Measurements from ENCODE around the gene FCRL2.

Gene FCRL2

DNA sequence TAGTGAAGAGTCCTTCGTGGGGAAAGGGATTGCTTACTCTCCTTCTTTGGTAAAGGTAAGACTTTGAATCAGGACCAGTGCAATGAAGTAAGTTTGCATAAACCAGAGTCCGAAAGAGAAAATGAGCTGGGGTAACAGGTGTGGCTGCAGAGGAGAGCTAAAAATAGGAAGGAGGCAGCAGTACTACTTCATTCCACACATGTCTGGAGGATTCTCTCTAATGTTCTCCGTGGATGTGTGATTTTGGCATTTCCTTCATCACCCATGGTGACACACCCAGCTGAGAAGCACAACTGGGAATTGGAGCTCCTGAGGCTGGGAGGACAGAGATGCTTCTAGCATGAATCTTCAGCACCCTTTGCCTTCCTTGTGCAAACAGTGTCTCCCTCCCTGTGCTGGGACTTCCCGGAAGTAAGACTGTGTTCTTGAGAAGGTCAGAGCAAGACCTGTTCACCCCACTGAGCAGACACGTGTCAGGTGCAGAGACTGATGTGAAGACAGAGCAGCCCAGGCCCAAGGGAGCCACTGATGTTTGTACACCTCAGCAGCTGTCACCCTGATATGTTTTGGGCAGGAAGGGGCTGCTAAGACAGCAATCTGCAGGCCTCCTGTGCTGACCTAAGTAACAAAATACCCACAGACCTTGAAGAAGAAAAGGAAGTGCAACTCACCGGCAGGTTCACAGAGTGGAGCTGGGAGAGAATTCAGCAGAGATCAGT, 29.7 kb upstream of the FCRL2 start:
- H3K27me3 ChIP-seq (ENCODE audit: control insufficient read depth, insufficient read depth, low read length), result no peaks in the 10 kb centered on the region
- H3K79me2 ChIP-seq, result no peaks in the 10 kb centered on the region
- H3K9ac ChIP-seq, result no peak overlapping the region
- no peak overlapping the region for H2AFZ ChIP-seq
- H3K4me3 ChIP-seq (ENCODE audit: low read depth, low read length), result no peak overlapping the region
- H3K36me3 ChIP-seq (ENCODE audit: control insufficient read depth, insufficient read depth, low read length), result no peaks in the 10 kb centered on the region
- TF ChIP-seq, protein P1, sequence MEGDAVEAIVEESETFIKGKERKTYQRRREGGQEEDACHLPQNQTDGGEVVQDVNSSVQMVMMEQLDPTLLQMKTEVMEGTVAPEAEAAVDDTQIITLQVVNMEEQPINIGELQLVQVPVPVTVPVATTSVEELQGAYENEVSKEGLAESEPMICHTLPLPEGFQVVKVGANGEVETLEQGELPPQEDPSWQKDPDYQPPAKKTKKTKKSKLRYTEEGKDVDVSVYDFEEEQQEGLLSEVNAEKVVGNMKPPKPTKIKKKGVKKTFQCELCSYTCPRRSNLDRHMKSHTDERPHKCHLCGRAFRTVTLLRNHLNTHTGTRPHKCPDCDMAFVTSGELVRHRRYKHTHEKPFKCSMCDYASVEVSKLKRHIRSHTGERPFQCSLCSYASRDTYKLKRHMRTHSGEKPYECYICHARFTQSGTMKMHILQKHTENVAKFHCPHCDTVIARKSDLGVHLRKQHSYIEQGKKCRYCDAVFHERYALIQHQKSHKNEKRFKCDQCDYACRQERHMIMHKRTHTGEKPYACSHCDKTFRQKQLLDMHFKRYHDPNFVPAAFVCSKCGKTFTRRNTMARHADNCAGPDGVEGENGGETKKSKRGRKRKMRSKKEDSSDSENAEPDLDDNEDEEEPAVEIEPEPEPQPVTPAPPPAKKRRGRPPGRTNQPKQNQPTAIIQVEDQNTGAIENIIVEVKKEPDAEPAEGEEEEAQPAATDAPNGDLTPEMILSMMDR (IDR thresholded peaks at IDR 0.05), result no peak
- no peaks in the 10 kb centered on the region for H3K9me3 ChIP-seq (ENCODE audit: control insufficient read depth, low read length)
- H3K27ac ChIP-seq, result no peak overlapping the region
- no peak overlapping the region for H3K4me2 ChIP-seq (ENCODE audit: low read length)
- H3K4me1 ChIP-seq, result no peaks in the 10 kb centered on the region

GRCh38 chr1:157803851-157804250, 26.9 kb upstream of the FCRL2 start:
- TF ChIP-seq, protein P1 (IDR thresholded peaks at IDR 0.05), result no peak
- no peak overlapping the region for H3K4me3 ChIP-seq (ENCODE audit: low read depth, low read length)
- no peak overlapping the region for H3K4me2 ChIP-seq (ENCODE audit: low read length)
- H3K36me3 ChIP-seq (ENCODE audit: control insufficient read depth, insufficient read depth, low read length), result no peaks in the 10 kb centered on the region
- no peaks in the 10 kb centered on the region for H3K4me1 ChIP-seq
- no peak overlapping the region for H3K27ac ChIP-seq
- H3K9ac ChIP-seq, result no peak overlapping the region
- no peaks in the 10 kb centered on the region for H3K79me2 ChIP-seq
- no peaks in the 10 kb centered on the region for H3K27me3 ChIP-seq (ENCODE audit: control insufficient read depth, insufficient read depth, low read length)
- H3K9me3 ChIP-seq (ENCODE audit: control insufficient read depth, low read length), result no peaks in the 10 kb centered on the region
- H2AFZ ChIP-seq, result no peak overlapping the region

- no peaks in the 10 kb centered on the region for H3K79me2 ChIP-seq
- no peak overlapping the region for H3K27ac ChIP-seq
- H3K9ac ChIP-seq, result no peak overlapping the region
- no peaks in the 10 kb centered on the region for H3K9me3 ChIP-seq (ENCODE audit: control insufficient read depth, low read length)
- no peaks in the 10 kb centered on the region for H3K4me1 ChIP-seq
- H3K4me3 ChIP-seq (ENCODE audit: low read depth, low read length), result no peak overlapping the region
- no peaks in the 10 kb centered on the region for H3K27me3 ChIP-seq (ENCODE audit: control insufficient read depth, insufficient read depth, low read length)
- no peaks in the 10 kb centered on the region for H3K36me3 ChIP-seq (ENCODE audit: control insufficient read depth, insufficient read depth, low read length)
- TF ChIP-seq, protein P1 (IDR thresholded peaks at IDR 0.05), result no peak
- no peak overlapping the region for H2AFZ ChIP-seq
- H3K4me2 ChIP-seq (ENCODE audit: low read length), result no peak overlapping the region
Measured at GRCh38 chr1:157799996-157800395, 23.1 kb upstream of the FCRL2 start.

- no peak overlapping the region for H3K4me3 ChIP-seq (ENCODE audit: low read depth, low read length)
- H3K79me2 ChIP-seq, result no peaks in the 10 kb centered on the region
- no peaks in the 10 kb centered on the region for H3K4me1 ChIP-seq
- TF ChIP-seq, protein P1 (IDR thresholded peaks at IDR 0.05), result no peak
- H3K27ac ChIP-seq, result no peak overlapping the region
- no peaks in the 10 kb centered on the region for H3K36me3 ChIP-seq (ENCODE audit: control insufficient read depth, insufficient read depth, low read length)
- no peak overlapping the region for H2AFZ ChIP-seq
- no peak overlapping the region for H3K9ac ChIP-seq
- H3K4me2 ChIP-seq (ENCODE audit: low read length), result no peak overlapping the region
- no peaks in the 10 kb centered on the region for H3K9me3 ChIP-seq (ENCODE audit: control insufficient read depth, low read length)
- H3K27me3 ChIP-seq (ENCODE audit: control insufficient read depth, insufficient read depth, low read length), result no peaks in the 10 kb centered on the region
Measured at GRCh38 chr1:157798211-157798610, 21.3 kb upstream of the FCRL2 start.

- H3K79me2 ChIP-seq, result no peaks in the 10 kb centered on the region
- H3K4me2 ChIP-seq (ENCODE audit: low read length), result no peak overlapping the region
- no peak overlapping the region for H2AFZ ChIP-seq
- no peak overlapping the region for H3K27ac ChIP-seq
- H3K9me3 ChIP-seq (ENCODE audit: control insufficient read depth, low read length), result no peaks in the 10 kb centered on the region
- TF ChIP-seq, protein P1 (IDR thresholded peaks at IDR 0.05), result no peak
- H3K36me3 ChIP-seq (ENCODE audit: control insufficient read depth, insufficient read depth, low read length), result no peaks in the 10 kb centered on the region
- H3K9ac ChIP-seq, result no peak overlapping the region
- H3K4me1 ChIP-seq, result no peaks in the 10 kb centered on the region
- H3K27me3 ChIP-seq (ENCODE audit: control insufficient read depth, insufficient read depth, low read length), result no peaks in the 10 kb centered on the region
- no peak overlapping the region for H3K4me3 ChIP-seq (ENCODE audit: low read depth, low read length)
Measured at GRCh38 chr1:157785248-157785647, 8.3 kb upstream of the FCRL2 start.

All from parathyroid adenoma (tissue), 2 donors.